Endothelial cell of umbilical vein (primary cell): Measurements from ENCODE around the gene RANBP1.

Experiments
- EZH2 ChIP-seq: IDR thresholded peaks from 2 replicates; pipeline ENCODE4 v1.6.1; 2012; ENCODE audit warnings: borderline replicate concordance, low read depth, mild to moderate bottlenecking, moderate library complexity, low read length, inconsistent platforms; ENCODE audit not compliant: severe bottlenecking
- POLR2A ChIP-seq: IDR thresholded peaks from 2 replicates; pipeline ENCODE4 v1.6.1; 2012; ENCODE audit warnings: low read depth, mild to moderate bottlenecking, control low read depth, low read length
- POLR2AphosphoS5 ChIP-seq: IDR thresholded peaks from 2 replicates; pipeline ENCODE4 v1.6.1; 2012; ENCODE audit warnings: low read depth, mild to moderate bottlenecking, control low read depth, low read length, moderate library complexity; ENCODE audit not compliant: insufficient read depth
- TF ChIP-seq, protein P1 (sequence below): IDR thresholded peaks from 2 replicates; pipeline ENCODE4 v1.6.1; 2011; ENCODE audit not compliant: insufficient read depth, insufficient read length
- TF ChIP-seq, protein P2 (sequence below), 2 donors: IDR thresholded peaks; 1 replicate in 1 of 2; 2 replicates in 1 of 2; pipeline ENCODE4 v1.5.1; 2011; ENCODE audit warnings: low read length in 2 of 2, mild to moderate bottlenecking in 2 of 2, moderate library complexity in 2 of 2, control low read depth in 1 of 2, inconsistent platforms in 1 of 2, low read depth in 1 of 2; ENCODE audit not compliant: insufficient read depth in 1 of 2; ENCODE audit errors: extremely low read depth in 1 of 2

DNA sequence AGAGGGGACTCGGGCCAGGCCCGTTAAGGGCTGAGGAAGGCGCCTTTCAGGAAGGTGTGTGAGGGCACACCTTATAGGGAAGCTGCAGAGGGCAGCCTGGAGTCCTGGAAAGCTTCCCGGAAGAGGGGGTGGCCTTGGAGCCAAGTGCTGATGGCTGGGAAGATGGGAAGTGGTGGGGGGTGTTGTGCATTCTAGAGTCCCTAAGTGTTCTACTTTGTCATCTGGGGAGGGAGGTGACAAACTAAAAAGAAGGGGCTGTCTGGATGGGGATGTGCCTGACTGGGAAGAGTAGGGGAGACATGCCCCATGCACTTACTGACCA is 22.5 kb downstream of the RANBP1 start:
- TF ChIP-seq POLR2A (no peak), EZH2 (no peak), POLR2AphosphoS5 (no peak)
- TF ChIP-seq, protein P1, sequence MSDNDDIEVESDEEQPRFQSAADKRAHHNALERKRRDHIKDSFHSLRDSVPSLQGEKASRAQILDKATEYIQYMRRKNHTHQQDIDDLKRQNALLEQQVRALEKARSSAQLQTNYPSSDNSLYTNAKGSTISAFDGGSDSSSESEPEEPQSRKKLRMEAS, result no peak
- TF ChIP-seq, protein P2, sequence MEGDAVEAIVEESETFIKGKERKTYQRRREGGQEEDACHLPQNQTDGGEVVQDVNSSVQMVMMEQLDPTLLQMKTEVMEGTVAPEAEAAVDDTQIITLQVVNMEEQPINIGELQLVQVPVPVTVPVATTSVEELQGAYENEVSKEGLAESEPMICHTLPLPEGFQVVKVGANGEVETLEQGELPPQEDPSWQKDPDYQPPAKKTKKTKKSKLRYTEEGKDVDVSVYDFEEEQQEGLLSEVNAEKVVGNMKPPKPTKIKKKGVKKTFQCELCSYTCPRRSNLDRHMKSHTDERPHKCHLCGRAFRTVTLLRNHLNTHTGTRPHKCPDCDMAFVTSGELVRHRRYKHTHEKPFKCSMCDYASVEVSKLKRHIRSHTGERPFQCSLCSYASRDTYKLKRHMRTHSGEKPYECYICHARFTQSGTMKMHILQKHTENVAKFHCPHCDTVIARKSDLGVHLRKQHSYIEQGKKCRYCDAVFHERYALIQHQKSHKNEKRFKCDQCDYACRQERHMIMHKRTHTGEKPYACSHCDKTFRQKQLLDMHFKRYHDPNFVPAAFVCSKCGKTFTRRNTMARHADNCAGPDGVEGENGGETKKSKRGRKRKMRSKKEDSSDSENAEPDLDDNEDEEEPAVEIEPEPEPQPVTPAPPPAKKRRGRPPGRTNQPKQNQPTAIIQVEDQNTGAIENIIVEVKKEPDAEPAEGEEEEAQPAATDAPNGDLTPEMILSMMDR (IDR thresholded peaks at IDR 0.05; ENCODE audit: extremely low read depth in 1 of 2, insufficient read depth in 1 of 2, low read depth in 1 of 2, low read length in 2 of 2), result no peak
